WTC11 (cell line): ENCODE measurements around the gene ABCB11. TPM values are rescaled to one million over a fixed set of nuclear protein-coding genes. Genes with fewer than 3 reads are reported as not detected.

Source experiments
- ATAC-seq: fragments of 200-7000 bp; cut with Tn5 transposase; 2 replicates; pipeline ENCODE4 v1.10.0; 2021; ENCODE audit warnings: mild to moderate bottlenecking, moderate library complexity
- CTCF ChIA-PET: fragments of 300-600 bp; sonication (Branson Sonifier 250); formaldehyde crosslinking; loops from one replicate; lab custom pipeline; 2021; ENCODE audit warnings: antibody characterized with exemption; lab: Charles Lee
- POLR2A ChIA-PET: fragments of 350-600 bp; sonication (Branson Sonifier 250); formaldehyde crosslinking; loops from one replicate; lab custom pipeline; 2021; ENCODE audit warnings: antibody characterized with exemption; lab: Charles Lee
- DNase-seq: peaks from one replicate; pipeline ENCODE4 v3.0.0; 2021; ENCODE audit warnings: low spot score
- H3K27ac Mint-ChIP-seq: 2 replicates; pipeline ENCODE4 v1.8.0; 2021; ENCODE audit warnings: mixed read lengths
- H3K27me3 Mint-ChIP-seq: 2 replicates; pipeline ENCODE4 v1.8.0; 2021; ENCODE audit warnings: low read depth, mild to moderate bottlenecking, moderate library complexity, mixed read lengths
- H3K36me3 Mint-ChIP-seq: 2 replicates; pipeline ENCODE4 v1.8.0; 2021; ENCODE audit warnings: mixed read lengths
- H3K4me1 Mint-ChIP-seq: 2 replicates; pipeline ENCODE4 v1.8.0; 2022; ENCODE audit warnings: mixed read lengths
- H3K4me3 Mint-ChIP-seq: 2 replicates; pipeline ENCODE4 v1.8.0; 2021; ENCODE audit warnings: mild to moderate bottlenecking, moderate library complexity, mixed read lengths
- H3K9me3 Mint-ChIP-seq: 2 replicates; pipeline ENCODE4 v1.8.0; 2021; ENCODE audit warnings: mixed read lengths
- ATF1 ChIP-seq: sonication (generic); formaldehyde crosslinking; IDR thresholded peaks from 2 replicates; pipeline ENCODE4 v1.8.1; 2023; ENCODE audit warnings: mild to moderate bottlenecking, moderate library complexity, missing genetic modification reagents
- ATF3 ChIP-seq: sonication (generic); formaldehyde crosslinking; conservative IDR thresholded peaks from 2 replicates; pipeline ENCODE4 v1.8.1; 2022; ENCODE audit warnings: mild to moderate bottlenecking, missing genetic modification reagents
- CBFB ChIP-seq: sonication (generic); formaldehyde crosslinking; IDR thresholded peaks from 2 replicates; pipeline ENCODE4 v1.8.1; 2022; ENCODE audit warnings: mild to moderate bottlenecking, low read depth, missing genetic modification reagents
- ELF4 ChIP-seq: sonication (generic); formaldehyde crosslinking; IDR thresholded peaks from 2 replicates; pipeline ENCODE4 v1.8.1; 2022; ENCODE audit warnings: low read depth, mild to moderate bottlenecking, moderate library complexity, missing genetic modification reagents
- EMX1 ChIP-seq: fragments of 250-450 bp; sonication (Bioruptor Pico); IDR thresholded peaks from 2 replicates; pipeline ENCODE4 v1.8.0; 2021; ENCODE audit warnings: mild to moderate bottlenecking
- MAX ChIP-seq: sonication (generic); formaldehyde crosslinking; IDR thresholded peaks from 2 replicates; pipeline ENCODE4 v1.8.0; 2022; ENCODE audit warnings: mild to moderate bottlenecking, missing genetic modification reagents
- NFE2L1 ChIP-seq: sonication (generic); formaldehyde crosslinking; IDR thresholded peaks from 2 replicates; pipeline ENCODE4 v1.8.1; 2023; ENCODE audit warnings: missing genetic modification reagents
- NFYB ChIP-seq: sonication (generic); formaldehyde crosslinking; conservative IDR thresholded peaks from 2 replicates; pipeline ENCODE4 v1.8.0; 2022; ENCODE audit warnings: low read depth, missing genetic modification reagents
- NR3C1 ChIP-seq: sonication (generic); formaldehyde crosslinking; conservative IDR thresholded peaks from 2 replicates; pipeline ENCODE4 v1.8.1; 2023; ENCODE audit warnings: low read depth, mild to moderate bottlenecking, missing genetic modification reagents
- RELA ChIP-seq: sonication (generic); formaldehyde crosslinking; IDR thresholded peaks from 2 replicates; pipeline ENCODE4 v1.8.1; 2022; ENCODE audit warnings: missing genetic modification reagents, mild to moderate bottlenecking, borderline replicate concordance
- SP1 ChIP-seq: sonication (generic); formaldehyde crosslinking; conservative IDR thresholded peaks from 2 replicates; pipeline ENCODE4 v1.8.1; 2022; ENCODE audit warnings: missing genetic modification reagents
- STAT6 ChIP-seq: sonication (generic); formaldehyde crosslinking; conservative IDR thresholded peaks from 2 replicates; pipeline ENCODE4 v1.8.1; 2023; ENCODE audit warnings: mild to moderate bottlenecking, low read depth, missing genetic modification reagents, moderate library complexity
- TCF7 ChIP-seq: sonication (generic); formaldehyde crosslinking; IDR thresholded peaks from 2 replicates; pipeline ENCODE4 v1.8.0; 2022; ENCODE audit warnings: mild to moderate bottlenecking, low read depth, missing genetic modification reagents, moderate library complexity
- ZNF121 ChIP-seq: sonication (generic); formaldehyde crosslinking; IDR thresholded peaks from 2 replicates; pipeline ENCODE4 v1.8.0; 2023; ENCODE audit warnings: missing genetic modification reagents
- ZNF219 ChIP-seq: sonication (generic); formaldehyde crosslinking; IDR thresholded peaks from 2 replicates; pipeline ENCODE4 v1.8.0; 2023; ENCODE audit warnings: missing genetic modification reagents, mild to moderate bottlenecking, borderline replicate concordance
- ZNF281 ChIP-seq: sonication (generic); formaldehyde crosslinking; IDR thresholded peaks from 2 replicates; pipeline ENCODE4 v1.8.0; 2023; ENCODE audit warnings: mild to moderate bottlenecking, missing genetic modification reagents
- ZNF317 ChIP-seq: sonication (generic); formaldehyde crosslinking; IDR thresholded peaks from 2 replicates; pipeline ENCODE4 v1.8.1; 2023; ENCODE audit warnings: low read depth, mild to moderate bottlenecking, moderate library complexity, missing genetic modification reagents, borderline replicate concordance
- total RNA-seq: library from RNA; stranded (reverse); gene quantifications from 3 replicates; pipeline ENCODE4 v1.2.3, GENCODE V29; 2021
- TF ChIP-seq, protein P1 (sequence below): sonication (generic); formaldehyde crosslinking; IDR thresholded peaks from 2 replicates; pipeline ENCODE4 v1.8.1; 2022; ENCODE audit warnings: low read depth, mild to moderate bottlenecking, moderate library complexity, missing genetic modification reagents, borderline replicate concordance
- TF ChIP-seq, protein P2 (sequence below): sonication (generic); formaldehyde crosslinking; IDR thresholded peaks from 2 replicates; pipeline ENCODE4 v1.8.1; 2023; ENCODE audit warnings: mild to moderate bottlenecking, missing genetic modification reagents, moderate library complexity
- TF ChIP-seq, protein P3 (sequence below): fragments of 200-600 bp; IDR thresholded peaks from 2 replicates; pipeline ENCODE4 v1.8.0; 2022; ENCODE audit warnings: antibody characterized with exemption

Gene ABCB11
- total RNA-seq, 1 experiment from 2014 or later: 0.77 TPM

GRCh38 chr2:168890006-168890782, 140.9 kb downstream of the ABCB11 start, which contains the start of gene SPC25 (continued):
- TF ChIP-seq TCF7 (CRISPR knock-in tag) (no peak), SP1 (CRISPR knock-in tag) (peak; percentile 66), NFE2L1 (CRISPR knock-in tag) (peak; percentile 76; the same call in 1 of the 2 replicates), EMX1 (CRISPR knock-in tag) (no peak), RELA (CRISPR knock-in tag) (no peak), ELF4 (no peak), ZNF317 (CRISPR knock-in tag) (no peak), STAT6 (CRISPR knock-in tag) (no peak), ZNF281 (CRISPR knock-in tag) (peak; percentile 32; the same call in 1 of the 2 replicates), NFYB (CRISPR knock-in tag) (peak; percentile 96)
- TF ChIP-seq, protein P1, sequence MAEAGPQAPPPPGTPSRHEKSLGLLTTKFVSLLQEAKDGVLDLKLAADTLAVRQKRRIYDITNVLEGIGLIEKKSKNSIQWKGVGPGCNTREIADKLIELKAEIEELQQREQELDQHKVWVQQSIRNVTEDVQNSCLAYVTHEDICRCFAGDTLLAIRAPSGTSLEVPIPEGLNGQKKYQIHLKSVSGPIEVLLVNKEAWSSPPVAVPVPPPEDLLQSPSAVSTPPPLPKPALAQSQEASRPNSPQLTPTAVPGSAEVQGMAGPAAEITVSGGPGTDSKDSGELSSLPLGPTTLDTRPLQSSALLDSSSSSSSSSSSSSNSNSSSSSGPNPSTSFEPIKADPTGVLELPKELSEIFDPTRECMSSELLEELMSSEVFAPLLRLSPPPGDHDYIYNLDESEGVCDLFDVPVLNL (CRISPR knock-in tag): peak; percentile 100
- TF ChIP-seq, protein P2, sequence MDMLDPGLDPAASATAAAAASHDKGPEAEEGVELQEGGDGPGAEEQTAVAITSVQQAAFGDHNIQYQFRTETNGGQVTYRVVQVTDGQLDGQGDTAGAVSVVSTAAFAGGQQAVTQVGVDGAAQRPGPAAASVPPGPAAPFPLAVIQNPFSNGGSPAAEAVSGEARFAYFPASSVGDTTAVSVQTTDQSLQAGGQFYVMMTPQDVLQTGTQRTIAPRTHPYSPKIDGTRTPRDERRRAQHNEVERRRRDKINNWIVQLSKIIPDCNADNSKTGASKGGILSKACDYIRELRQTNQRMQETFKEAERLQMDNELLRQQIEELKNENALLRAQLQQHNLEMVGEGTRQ (CRISPR knock-in tag): no peak

- POLR2A ChIA-PET: no interaction called here
- H3K4me1 Mint-ChIP-seq: peaks cover 11% of the 10 kb centered on the region
- ATAC-seq: no peak
- peaks cover 20% of the 10 kb centered on the region for H3K36me3 Mint-ChIP-seq
- no peaks in the 10 kb centered on the region for H3K9me3 Mint-ChIP-seq
- CTCF ChIA-PET: interaction anchor here (0.6 kb wide), 1 partner anchor 885 kb away, joined by 7 read pairs; no protein-coding TSS in a partner anchor
- peaks cover 25% of the 10 kb centered on the region for H3K27me3 Mint-ChIP-seq
- no peak for DNase-seq
- TF ChIP-seq ATF3 (CRISPR knock-in tag) (no peak), NR3C1 (CRISPR knock-in tag) (no peak), ZNF219 (no peak), ATF1 (CRISPR knock-in tag) (no peak), MAX (no peak), ZNF121 (CRISPR knock-in tag) (no peak), CBFB (CRISPR knock-in tag) (no peak), ELF4 (no peak)
- TF ChIP-seq, protein P3, sequence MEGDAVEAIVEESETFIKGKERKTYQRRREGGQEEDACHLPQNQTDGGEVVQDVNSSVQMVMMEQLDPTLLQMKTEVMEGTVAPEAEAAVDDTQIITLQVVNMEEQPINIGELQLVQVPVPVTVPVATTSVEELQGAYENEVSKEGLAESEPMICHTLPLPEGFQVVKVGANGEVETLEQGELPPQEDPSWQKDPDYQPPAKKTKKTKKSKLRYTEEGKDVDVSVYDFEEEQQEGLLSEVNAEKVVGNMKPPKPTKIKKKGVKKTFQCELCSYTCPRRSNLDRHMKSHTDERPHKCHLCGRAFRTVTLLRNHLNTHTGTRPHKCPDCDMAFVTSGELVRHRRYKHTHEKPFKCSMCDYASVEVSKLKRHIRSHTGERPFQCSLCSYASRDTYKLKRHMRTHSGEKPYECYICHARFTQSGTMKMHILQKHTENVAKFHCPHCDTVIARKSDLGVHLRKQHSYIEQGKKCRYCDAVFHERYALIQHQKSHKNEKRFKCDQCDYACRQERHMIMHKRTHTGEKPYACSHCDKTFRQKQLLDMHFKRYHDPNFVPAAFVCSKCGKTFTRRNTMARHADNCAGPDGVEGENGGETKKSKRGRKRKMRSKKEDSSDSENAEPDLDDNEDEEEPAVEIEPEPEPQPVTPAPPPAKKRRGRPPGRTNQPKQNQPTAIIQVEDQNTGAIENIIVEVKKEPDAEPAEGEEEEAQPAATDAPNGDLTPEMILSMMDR: no peak
- H3K4me3 Mint-ChIP-seq: peak overlapping the region; percentile 96
- no peak overlapping the region for H3K27ac Mint-ChIP-seq
Observed at GRCh38 chr2:168889635-168890005, 141.5 kb downstream of the ABCB11 start.
